H9 (cell line): ENCODE results near the gene SEMA5A. TPM values are rescaled to one million over a fixed set of nuclear protein-coding genes. Genes with fewer than 3 reads are reported as not detected.

ENCODE experiments used
- DNase-seq: peaks from one replicate; pipeline ENCODE4 v3.0.0-alpha.2; 2017
- H2AFZ ChIP-seq: one replicate; pipeline ENCODE4 v1.6.1; 2013; ENCODE audit warnings: mild to moderate bottlenecking, low read length, control low read depth, moderate library complexity
- H2AK5ac ChIP-seq: 2 replicates; pipeline ENCODE4 v1.6.1; 2013; ENCODE audit warnings: low read length, control low read depth, mixed read lengths; ENCODE audit not compliant: insufficient read length
- H2BK120ac ChIP-seq: one replicate; pipeline ENCODE4 v1.6.1; 2013; ENCODE audit warnings: low read depth, mild to moderate bottlenecking, low read length, control low read depth, inconsistent platforms; ENCODE audit not compliant: poor library complexity, severe bottlenecking
- H2BK12ac ChIP-seq: 2 replicates; pipeline ENCODE4 v1.6.1; 2013; ENCODE audit warnings: low read length, control low read depth, mixed read lengths, low read depth; ENCODE audit not compliant: insufficient read length
- H2BK15ac ChIP-seq: 2 replicates; pipeline ENCODE4 v1.6.1; 2013; ENCODE audit warnings: low read depth, low read length, control low read depth
- H2BK20ac ChIP-seq: one replicate; pipeline ENCODE4 v1.6.1; 2013; ENCODE audit warnings: low read depth, mild to moderate bottlenecking, low read length, control low read depth, inconsistent platforms; ENCODE audit not compliant: poor library complexity, severe bottlenecking
- H2BK5ac ChIP-seq: 2 replicates; pipeline ENCODE4 v1.6.1; 2013; ENCODE audit warnings: low read length, control low read depth, mixed read lengths; ENCODE audit not compliant: insufficient read length
- H3K14ac ChIP-seq: 2 replicates; pipeline ENCODE4 v1.6.1; 2013; ENCODE audit warnings: low read length, control low read depth; ENCODE audit not compliant: insufficient read depth
- H3K18ac ChIP-seq: 2 replicates; pipeline ENCODE4 v1.6.1; 2013; ENCODE audit warnings: low read depth, mild to moderate bottlenecking, mixed read lengths, low read length, control low read depth; ENCODE audit not compliant: insufficient read length
- H3K23ac ChIP-seq: 2 replicates; pipeline ENCODE4 v1.6.1; 2013; ENCODE audit warnings: low read length, control low read depth, mixed read lengths, low read depth; ENCODE audit not compliant: insufficient read length
- H3K23me2 ChIP-seq: 2 replicates; pipeline ENCODE4 v1.6.1; 2013; ENCODE audit warnings: low read depth, mild to moderate bottlenecking, mixed read lengths, low read length, control low read depth; ENCODE audit not compliant: insufficient read length, poor library complexity, severe bottlenecking
- H3K27ac ChIP-seq: 2 replicates; pipeline ENCODE4 v1.5.1; 2013; ENCODE audit warnings: low read length, control low read depth, mixed read lengths, low read depth; ENCODE audit not compliant: insufficient read length
- H3K27me3 ChIP-seq: 2 replicates; pipeline ENCODE4 v1.6.1; 2013; ENCODE audit warnings: low read length, control low read depth, inconsistent platforms; ENCODE audit not compliant: insufficient read depth
- H3K4ac ChIP-seq: 2 replicates; pipeline ENCODE4 v1.6.1; 2013; ENCODE audit warnings: low read depth, mild to moderate bottlenecking, control low read depth, inconsistent platforms, low read length, moderate library complexity
- H3K4me1 ChIP-seq: 2 replicates; pipeline ENCODE4 v1.6.1; 2013; ENCODE audit warnings: low read length, control low read depth, inconsistent platforms; ENCODE audit not compliant: insufficient read depth
- H3K4me2 ChIP-seq: 2 replicates; pipeline ENCODE4 v1.6.1; 2013; ENCODE audit warnings: low read length, control low read depth, mixed read lengths; ENCODE audit not compliant: insufficient read length, insufficient read depth
- H3K56ac ChIP-seq: 2 replicates; pipeline ENCODE4 v1.6.1; 2013; ENCODE audit warnings: low read depth, mild to moderate bottlenecking, mixed read lengths, low read length, control low read depth; ENCODE audit not compliant: insufficient read length
- H3K79me1 ChIP-seq: 2 replicates; pipeline ENCODE4 v1.6.1; 2013; ENCODE audit warnings: low read depth, mild to moderate bottlenecking, moderate library complexity, low read length, control low read depth, inconsistent platforms; ENCODE audit not compliant: insufficient read depth, poor library complexity, severe bottlenecking
- H3K79me2 ChIP-seq: 2 replicates; pipeline ENCODE4 v1.6.1; 2013; ENCODE audit warnings: low read length, control low read depth, inconsistent platforms; ENCODE audit not compliant: insufficient read depth
- H3K9ac ChIP-seq: 2 replicates; pipeline ENCODE4 v1.6.1; 2013; ENCODE audit warnings: low read length, control low read depth, mixed read lengths; ENCODE audit not compliant: insufficient read length; ENCODE audit errors: extremely low read depth
- H3K9me3 ChIP-seq: one replicate; pipeline ENCODE4 v1.6.1; 2013; ENCODE audit warnings: low read depth, low read length, inconsistent platforms; ENCODE audit not compliant: control insufficient read depth
- H3T11ph ChIP-seq: one replicate; pipeline ENCODE4 v1.6.1; 2013; ENCODE audit warnings: mild to moderate bottlenecking, low read length, control low read depth, inconsistent platforms
- H4K20me1 ChIP-seq: one replicate; pipeline ENCODE4 v1.6.1; 2013; ENCODE audit not compliant: control insufficient read depth, insufficient read length, insufficient read depth
- H4K5ac ChIP-seq: 2 replicates; pipeline ENCODE4 v1.6.1; 2013; ENCODE audit warnings: low read depth, mild to moderate bottlenecking, mixed read lengths, low read length, control low read depth; ENCODE audit not compliant: insufficient read length
- H4K8ac ChIP-seq: replicated peaks from 2 replicates; pipeline ENCODE4 v1.6.1; 2013; ENCODE audit warnings: low read length, control low read depth, mixed read lengths, low read depth; ENCODE audit not compliant: insufficient read length
- H4K91ac ChIP-seq: 2 replicates; pipeline ENCODE4 v1.6.1; 2013; ENCODE audit warnings: low read depth, mild to moderate bottlenecking, moderate library complexity, mixed read lengths, low read length, control low read depth; ENCODE audit not compliant: insufficient read length
- H3K27ac Mint-ChIP-seq, 3 experiments: 2 replicates in 2 of 3; 3 replicates in 1 of 3; pipeline ENCODE4 v1.8.0; 2020 to 2021; ENCODE audit warnings: mixed read lengths in 3 of 3, mild to moderate bottlenecking in 1 of 3, moderate library complexity in 1 of 3
- H3K27me3 Mint-ChIP-seq: 2 replicates; pipeline ENCODE4 v1.8.0; 2021; ENCODE audit warnings: low read depth, mild to moderate bottlenecking, moderate library complexity, mixed read lengths
- H3K36me3 Mint-ChIP-seq, 3 experiments: 2 replicates in 2 of 3; 3 replicates in 1 of 3; pipeline ENCODE4 v1.8.0; 2020 to 2021; ENCODE audit warnings: low read depth in 3 of 3, mixed read lengths in 3 of 3; ENCODE audit not compliant: insufficient read depth in 1 of 3
- H3K4me1 Mint-ChIP-seq, 2 experiments: 2 replicates each; pipeline ENCODE4 v1.8.0; 2020; ENCODE audit warnings: mixed read lengths in 2 of 2
- H3K4me3 Mint-ChIP-seq, 2 experiments: 2 replicates in 1 of 2; 3 replicates in 1 of 2; pipeline ENCODE4 v1.8.0; 2020 to 2021; ENCODE audit warnings: mild to moderate bottlenecking in 2 of 2, mixed read lengths in 2 of 2, moderate library complexity in 1 of 2
- H3K9me3 Mint-ChIP-seq, 2 experiments: 2 replicates in 1 of 2; 3 replicates in 1 of 2; pipeline ENCODE4 v1.8.0; 2020; ENCODE audit warnings: mild to moderate bottlenecking in 2 of 2, mixed read lengths in 2 of 2, moderate library complexity in 1 of 2
- WGBS: extraction: QIAGEN DNeasy Blood & Tissue Kit; methylation state at CpG from one replicate; pipeline ENCODE4 v1.1.7; 2013; ENCODE audit warnings: missing lambda C conversion rate, low lambda C conversion rate, mixed read lengths; ENCODE audit not compliant: insufficient read length; ENCODE audit errors: extremely low coverage; 5-methylcytosine and 5-hydroxymethylcytosine counted together
- total RNA-seq: library from RNA; stranded (reverse); gene quantifications from 2 replicates; pipeline ENCODE4 v1.2.1, GENCODE V29; 2021
- TF ChIP-seq, protein P1 (sequence below): fragments of 200-600 bp; sonication (generic); conservative IDR thresholded peaks from 3 replicates; pipeline ENCODE4 v1.8.0; 2021; ENCODE audit warnings: antibody characterized with exemption, mild to moderate bottlenecking

Gene SEMA5A
- total RNA-seq, 1 experiment from 2014 or later: 4.3 TPM

DNA sequence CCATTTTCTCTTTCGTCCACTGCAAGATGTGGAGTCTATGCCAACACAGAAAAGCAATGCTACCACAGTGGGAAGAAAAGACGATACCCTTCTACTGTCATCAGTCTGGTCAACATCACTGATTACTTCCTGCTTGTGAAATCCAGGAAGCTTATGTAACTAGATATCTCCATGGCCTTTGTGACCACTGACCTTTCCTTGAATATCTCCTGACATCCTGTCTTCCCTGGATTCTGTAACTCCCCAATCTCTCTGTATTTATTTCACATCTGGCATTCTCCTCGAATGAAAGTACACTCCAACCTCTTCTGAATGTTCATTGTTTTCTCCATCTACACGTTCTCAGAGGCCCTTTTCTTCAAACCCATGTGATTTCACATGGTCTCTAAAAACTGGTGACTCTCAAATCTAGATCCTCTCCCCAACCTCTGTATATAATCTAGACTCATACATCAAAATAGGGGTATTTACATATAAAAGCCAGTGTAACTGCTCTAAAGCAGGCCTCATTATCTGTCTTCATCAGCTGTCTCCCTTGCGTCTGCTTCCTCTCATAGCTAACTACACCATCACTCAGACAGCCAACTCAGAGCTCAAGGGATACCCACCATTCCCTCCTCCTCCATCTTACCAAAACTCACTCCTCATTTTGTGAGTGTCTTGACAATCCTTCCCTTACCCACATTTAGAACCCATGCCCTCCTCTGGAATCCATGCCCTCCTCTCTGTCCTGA is 156.8 kb downstream of the SEMA5A start:
- H2BK12ac ChIP-seq: no peak overlapping the region
- H2AFZ ChIP-seq: no peak overlapping the region
- DNase-seq: no peak
- H4K20me1 ChIP-seq: no peaks in the 10 kb centered on the region
- no peak overlapping the region for H4K91ac ChIP-seq
- no peaks in the 10 kb centered on the region for H3K9me3 ChIP-seq
- no peak overlapping the region for H3K23ac ChIP-seq
- H4K8ac ChIP-seq: no peak overlapping the region
- no peak overlapping the region for H2BK120ac ChIP-seq
- H3K27ac ChIP-seq: no peak overlapping the region
- no peak overlapping the region for H3K4me2 ChIP-seq
- no peaks in the 10 kb centered on the region for H3K27me3 ChIP-seq
- Mint-ChIP-seq H3K36me3 (no peaks in the 10 kb centered on the region), H3K27ac (peak overlapping the region in 1 of 3 experiments; percentile 45; a peak in 1 of 7 replicates), H3K27me3 (no peaks in the 10 kb centered on the region), H3K4me1 (peaks cover 8 to 9% of the 10 kb centered on the region in 2 experiments), H3K9me3 (no peaks in the 10 kb centered on the region), H3K4me3 (no peak overlapping the region)
- no peaks in the 10 kb centered on the region for H3K4me1 ChIP-seq
- TF ChIP-seq, protein P1, sequence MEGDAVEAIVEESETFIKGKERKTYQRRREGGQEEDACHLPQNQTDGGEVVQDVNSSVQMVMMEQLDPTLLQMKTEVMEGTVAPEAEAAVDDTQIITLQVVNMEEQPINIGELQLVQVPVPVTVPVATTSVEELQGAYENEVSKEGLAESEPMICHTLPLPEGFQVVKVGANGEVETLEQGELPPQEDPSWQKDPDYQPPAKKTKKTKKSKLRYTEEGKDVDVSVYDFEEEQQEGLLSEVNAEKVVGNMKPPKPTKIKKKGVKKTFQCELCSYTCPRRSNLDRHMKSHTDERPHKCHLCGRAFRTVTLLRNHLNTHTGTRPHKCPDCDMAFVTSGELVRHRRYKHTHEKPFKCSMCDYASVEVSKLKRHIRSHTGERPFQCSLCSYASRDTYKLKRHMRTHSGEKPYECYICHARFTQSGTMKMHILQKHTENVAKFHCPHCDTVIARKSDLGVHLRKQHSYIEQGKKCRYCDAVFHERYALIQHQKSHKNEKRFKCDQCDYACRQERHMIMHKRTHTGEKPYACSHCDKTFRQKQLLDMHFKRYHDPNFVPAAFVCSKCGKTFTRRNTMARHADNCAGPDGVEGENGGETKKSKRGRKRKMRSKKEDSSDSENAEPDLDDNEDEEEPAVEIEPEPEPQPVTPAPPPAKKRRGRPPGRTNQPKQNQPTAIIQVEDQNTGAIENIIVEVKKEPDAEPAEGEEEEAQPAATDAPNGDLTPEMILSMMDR: no peak
- no peak overlapping the region for H3K14ac ChIP-seq
- H3T11ph ChIP-seq: no peak overlapping the region
- no peak overlapping the region for H2BK20ac ChIP-seq
- no peak overlapping the region for H3K18ac ChIP-seq
- H3K23me2 ChIP-seq: no peaks in the 10 kb centered on the region
- H3K79me2 ChIP-seq: no peaks in the 10 kb centered on the region
- H2BK15ac ChIP-seq: no peak overlapping the region
- WGBS: no CpG with 5 or more reads among the region's 5 CpGs
- no peak overlapping the region for H3K9ac ChIP-seq
- no peak overlapping the region for H4K5ac ChIP-seq
- H3K79me1 ChIP-seq: no peaks in the 10 kb centered on the region
- no peak overlapping the region for H2AK5ac ChIP-seq
- no peak overlapping the region for H2BK5ac ChIP-seq
- H3K56ac ChIP-seq: no peak overlapping the region
- no peak overlapping the region for H3K4ac ChIP-seq
